ENCODE results near the gene CLEC4M.

- TF ChIP-seq, protein P1, sequence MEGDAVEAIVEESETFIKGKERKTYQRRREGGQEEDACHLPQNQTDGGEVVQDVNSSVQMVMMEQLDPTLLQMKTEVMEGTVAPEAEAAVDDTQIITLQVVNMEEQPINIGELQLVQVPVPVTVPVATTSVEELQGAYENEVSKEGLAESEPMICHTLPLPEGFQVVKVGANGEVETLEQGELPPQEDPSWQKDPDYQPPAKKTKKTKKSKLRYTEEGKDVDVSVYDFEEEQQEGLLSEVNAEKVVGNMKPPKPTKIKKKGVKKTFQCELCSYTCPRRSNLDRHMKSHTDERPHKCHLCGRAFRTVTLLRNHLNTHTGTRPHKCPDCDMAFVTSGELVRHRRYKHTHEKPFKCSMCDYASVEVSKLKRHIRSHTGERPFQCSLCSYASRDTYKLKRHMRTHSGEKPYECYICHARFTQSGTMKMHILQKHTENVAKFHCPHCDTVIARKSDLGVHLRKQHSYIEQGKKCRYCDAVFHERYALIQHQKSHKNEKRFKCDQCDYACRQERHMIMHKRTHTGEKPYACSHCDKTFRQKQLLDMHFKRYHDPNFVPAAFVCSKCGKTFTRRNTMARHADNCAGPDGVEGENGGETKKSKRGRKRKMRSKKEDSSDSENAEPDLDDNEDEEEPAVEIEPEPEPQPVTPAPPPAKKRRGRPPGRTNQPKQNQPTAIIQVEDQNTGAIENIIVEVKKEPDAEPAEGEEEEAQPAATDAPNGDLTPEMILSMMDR (IDR thresholded peaks at IDR 0.05): no peak
- TF ChIP-seq POLR2A (IDR thresholded peaks at IDR 0.05): no peak
Observed at GRCh38 chr19:7738023-7738422, 25.0 kb upstream of the CLEC4M start.
